Hair follicle dermal papilla cell (primary cell): ENCODE measurements around the gene GRAMD2A. TPM values are rescaled to one million over a fixed set of nuclear protein-coding genes. Genes with fewer than 3 reads are reported as not detected.

Experiments
- total RNA-seq: library from RNA; depleted of rRNA; stranded (reverse); fragments of >200 nt; gene quantifications from 2 replicates; pipeline ENCODE4 v1.2.3, GENCODE V29; 2012

The GRAMD2A gene
- 0.32 and 0.61 TPM in 2 replicates for total RNA-seq

DNA sequence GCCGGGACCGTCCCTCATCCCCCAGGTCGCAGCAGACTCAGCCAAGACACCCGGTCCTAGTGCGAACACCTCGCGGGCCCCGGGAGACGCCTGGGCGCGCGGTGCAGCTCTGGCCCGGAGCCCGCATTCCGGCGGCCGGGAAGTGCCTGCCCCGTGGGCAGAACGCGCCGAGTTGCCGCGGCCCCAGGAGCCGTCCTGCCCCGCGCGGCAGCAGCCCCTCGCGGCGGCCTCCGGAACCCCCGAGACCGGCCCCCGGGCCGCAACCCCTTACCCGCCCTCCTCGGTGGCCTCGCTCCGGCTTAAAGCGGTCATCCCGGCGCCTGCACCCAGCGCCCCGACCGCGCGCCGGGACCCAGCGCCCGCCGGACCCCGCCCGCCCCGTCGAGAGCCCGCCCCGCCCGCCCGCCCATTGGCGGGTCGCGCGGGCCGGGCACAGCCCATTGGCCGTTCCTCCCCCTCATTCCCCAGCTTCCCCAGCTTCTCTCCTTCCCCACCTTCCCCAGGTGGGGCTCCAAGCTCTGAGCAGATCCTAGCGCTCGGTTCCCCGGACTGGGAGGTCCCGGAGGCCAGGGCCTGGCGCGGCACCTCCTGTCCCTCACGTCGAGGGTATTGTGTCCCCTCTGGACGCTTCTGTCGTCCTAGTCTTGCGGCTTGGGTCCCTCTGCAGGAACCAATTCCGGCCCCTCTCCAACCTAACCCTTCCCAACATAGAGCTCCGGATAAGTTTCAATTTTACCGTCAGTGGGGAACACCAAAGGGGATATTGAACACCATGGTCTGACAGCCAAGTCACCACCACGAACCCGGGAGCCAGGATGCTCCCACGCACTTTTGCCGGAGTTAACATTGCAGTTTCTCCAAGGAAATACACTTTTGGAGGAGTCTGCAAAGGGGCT, at the start of gene GRAMD2A:
TSS of gene GRAMD2A (minus strand) at position 328 of the 896 bp plus-strand sequence.

GRCh38 chr15:72231066-72231832, 33.7 kb upstream of the GRAMD2A start, which contains the start of gene PKM:
Gene PKM, minus strand, starts transcription at chr15:72231190. Its CDS starts 12,093 bp downstream, at chr15:72219097.

GRCh38 chr15:72118017-72118978, 79.3 kb downstream of the GRAMD2A start, which contains the start of the genes MYO9A and SENP8:
Gene MYO9A, minus strand, starts transcription at chr15:72118150. Its CDS starts 71,587 bp downstream, at chr15:72046563.
Gene SENP8, plus strand, starts transcription at chr15:72118403. Its CDS starts 21,221 bp downstream, at chr15:72139624.

Other genes starting within 250 kb of the GRAMD2A start
- 58.8 and 65.6 TPM in 2 replicates for gene MYO9A, start 79.6 kb downstream of the GRAMD2A start, total RNA-seq
- gene SENP8, start 79.4 kb downstream of the GRAMD2A start, total RNA-seq, result 2.3 and 2.4 TPM in 2 replicates
- 2,153 and 2,968 TPM in 2 replicates for gene PKM, start 33.4 kb upstream of the GRAMD2A start, total RNA-seq
- 31.7 and 35.2 TPM in 2 replicates for gene PARP6, start 74.8 kb upstream of the GRAMD2A start, total RNA-seq
- gene CELF6, start 122.4 kb upstream of the GRAMD2A start, total RNA-seq, result 0.16 and 0.36 TPM in 2 replicates
- gene HEXA, start 178.2 kb upstream of the GRAMD2A start, total RNA-seq, result 86.3 and 97.0 TPM in 2 replicates
- not detected in 2 replicates for gene TMEM202, start 200.5 kb upstream of the GRAMD2A start, total RNA-seq